Neural progenitor cell (in vitro differentiated cells): ENCODE measurements around the gene HPSE2.

Experiments used
- CTCF ChIP-seq: fragments of 200-600 bp; sonication (generic); IDR thresholded peaks from 2 replicates; pipeline ENCODE4 v1.5.1; 2017; ENCODE audit warnings: antibody characterized with exemption, mild to moderate bottlenecking
- EZH2 ChIP-seq: fragments of 200-600 bp; sonication (generic); IDR thresholded peaks from 2 replicates; pipeline ENCODE4 v1.6.1; 2017; ENCODE audit warnings: antibody characterized with exemption, mild to moderate bottlenecking, moderate library complexity
- EZH2phosphoT487 ChIP-seq: fragments of 200-600 bp; sonication (generic); IDR thresholded peaks from 2 replicates; pipeline ENCODE4 v1.6.1; 2017; ENCODE audit warnings: antibody characterized with exemption

- TF ChIP-seq EZH2phosphoT487 (no peak), CTCF (no peak), EZH2 (no peak)
Observed at GRCh38 chr10:98833542-98833941, 402.1 kb downstream of the HPSE2 start.
